ENCODE measurements around the gene HMGXB4. TPM values are rescaled to one million over a fixed set of nuclear protein-coding genes. Genes with fewer than 3 reads are reported as not detected.

The HMGXB4 gene
- total RNA-seq, 2 donors from 2014 or later: 18.6 to 23.9 TPM

- H3K36me3 ChIP-seq: no peaks in the 10 kb centered on the region
- H3K27me3 ChIP-seq: no peaks in the 10 kb centered on the region
- intact Hi-C loops (cut with DNase I): no loop called here
- no peak overlapping the region for H3K4me3 ChIP-seq
- H3K4me1 ChIP-seq: no peaks in the 10 kb centered on the region
- TF ChIP-seq CTCF (IDR thresholded peaks at IDR 0.05): no peak
- no peaks in the 10 kb centered on the region for H3K9me3 ChIP-seq
- H3K27ac ChIP-seq: no peak overlapping the region
- no peak overlapping the region for H3K9ac ChIP-seq (ENCODE audit: low read depth in 2 of 2, low read length in 2 of 2)
- no peak for DNase-seq
Measured at GRCh38 chr22:35214968-35215367, 42.3 kb upstream of the HMGXB4 start.

- Histone ChIP-seq H3K9me3 (no peaks in the 10 kb centered on the region), H3K4me3 (no peak overlapping the region), H3K36me3 (no peaks in the 10 kb centered on the region), H3K27me3 (no peaks in the 10 kb centered on the region), H3K4me1 (no peaks in the 10 kb centered on the region), H3K27ac (no peak overlapping the region), H3K9ac (ENCODE audit: low read depth in 2 of 2, low read length in 2 of 2) (no peak overlapping the region)
- TF ChIP-seq CTCF (IDR thresholded peaks at IDR 0.05): no peak
- intact Hi-C loops (cut with DNase I): no loop called here
- no peak for DNase-seq
Measured at GRCh38 chr22:35215993-35216392, 41.3 kb upstream of the HMGXB4 start.

- H3K27me3 ChIP-seq: no peaks in the 10 kb centered on the region
- DNase-seq: no peak
- intact Hi-C loops (cut with DNase I): no loop called here
- no peaks in the 10 kb centered on the region for H3K4me1 ChIP-seq
- H3K4me3 ChIP-seq: no peak overlapping the region
- no peak overlapping the region for H3K9ac ChIP-seq (ENCODE audit: low read depth in 2 of 2, low read length in 2 of 2)
- no peaks in the 10 kb centered on the region for H3K36me3 ChIP-seq
- no peak overlapping the region for H3K27ac ChIP-seq
- TF ChIP-seq CTCF (IDR thresholded peaks at IDR 0.05): no peak
- H3K9me3 ChIP-seq: no peaks in the 10 kb centered on the region
Measured at GRCh38 chr22:35217527-35217926, 39.8 kb upstream of the HMGXB4 start.

GRCh38 chr22:35218079-35218478 is 39.2 kb upstream of the HMGXB4 start:
- no peaks in the 10 kb centered on the region for H3K36me3 ChIP-seq
- TF ChIP-seq CTCF (IDR thresholded peaks at IDR 0.05): no peak
- H3K9me3 ChIP-seq: no peaks in the 10 kb centered on the region
- no peaks in the 10 kb centered on the region for H3K4me1 ChIP-seq
- intact Hi-C loops (cut with DNase I): no loop called here
- H3K4me3 ChIP-seq: no peak overlapping the region
- no peak overlapping the region for H3K9ac ChIP-seq (ENCODE audit: low read depth in 2 of 2, low read length in 2 of 2)
- H3K27me3 ChIP-seq: no peaks in the 10 kb centered on the region
- H3K27ac ChIP-seq: no peak overlapping the region
- no peak for DNase-seq

- Histone ChIP-seq H3K9ac (ENCODE audit: low read depth in 2 of 2, low read length in 2 of 2) (no peak overlapping the region), H3K4me1 (no peaks in the 10 kb centered on the region), H3K27me3 (no peaks in the 10 kb centered on the region), H3K27ac (no peak overlapping the region), H3K36me3 (no peaks in the 10 kb centered on the region), H3K9me3 (no peaks in the 10 kb centered on the region), H3K4me3 (no peak overlapping the region)
- no peak for DNase-seq
- intact Hi-C loops (cut with DNase I): no loop called here
- TF ChIP-seq CTCF (IDR thresholded peaks at IDR 0.05): no peak
Measured at GRCh38 chr22:35219012-35219411, 38.3 kb upstream of the HMGXB4 start.

GRCh38 chr22:35220221-35220620 is 37.1 kb upstream of the HMGXB4 start:
- Histone ChIP-seq H3K27me3 (no peaks in the 10 kb centered on the region), H3K27ac (no peak overlapping the region), H3K9ac (ENCODE audit: low read depth in 2 of 2, low read length in 2 of 2) (no peak overlapping the region), H3K9me3 (no peaks in the 10 kb centered on the region), H3K4me1 (no peaks in the 10 kb centered on the region), H3K36me3 (no peaks in the 10 kb centered on the region), H3K4me3 (no peak overlapping the region)
- DNase-seq: no peak
- TF ChIP-seq CTCF (IDR thresholded peaks at IDR 0.05): no peak
- intact Hi-C loops (cut with DNase I): no loop called here

All from colonic mucosa (tissue), 4 donors.